ENCODE measurements around the gene ANP32A. TPM values are rescaled to one million over a fixed set of nuclear protein-coding genes. Genes with fewer than 3 reads are reported as not detected.

The ANP32A gene
- total RNA-seq, 1 donor from 2014 or later: 55.2 TPM

GRCh38 chr15:68774120-68774519, 46.6 kb downstream of the ANP32A start:
- no peak overlapping the region for H3K4me3 ChIP-seq
- no peaks in the 10 kb centered on the region for H3K27me3 ChIP-seq
- intact Hi-C loops (cut with DNase I): no loop called here
- H3K4me1 ChIP-seq: peaks cover 17% of the 10 kb centered on the region
- no peaks in the 10 kb centered on the region for H3K9me3 ChIP-seq
- TF ChIP-seq POLR2AphosphoS5 (IDR thresholded peaks at IDR 0.05; ENCODE audit: insufficient read depth in 1 of 2, low read depth in 1 of 2): no peak
- TF ChIP-seq POLR2A (IDR thresholded peaks at IDR 0.05): no peak
- no peak for TF ChIP-seq CTCF (IDR thresholded peaks at IDR 0.05)
- H3K27ac ChIP-seq: no peak overlapping the region
- peaks cover 0 to 7% of the 10 kb centered on the region in 2 donors for H3K36me3 ChIP-seq
- peak; percentile 31 to 72 for DNase-seq (ENCODE audit: extremely low spot score in 2 of 2)

DNA sequence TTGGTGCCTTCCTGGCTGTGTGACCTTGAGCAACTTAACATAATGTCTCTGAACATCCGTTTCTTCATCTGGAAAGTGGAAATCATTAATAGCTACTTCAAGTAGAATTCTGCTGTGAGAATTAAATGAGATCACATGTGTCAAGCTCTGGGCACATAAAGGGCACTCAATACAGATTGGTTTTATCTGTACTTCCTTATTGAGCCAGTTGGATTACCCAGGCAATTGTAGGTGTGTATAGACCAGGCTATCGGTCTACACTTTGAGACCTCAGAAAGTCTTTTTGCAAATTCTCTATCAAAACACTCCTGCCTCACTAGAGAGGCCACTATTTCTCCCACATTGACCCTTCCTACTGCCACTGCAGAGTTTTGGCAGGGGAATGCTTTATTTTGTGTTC, 47.7 kb downstream of the ANP32A start:
- no peak for DNase-seq (ENCODE audit: extremely low spot score in 2 of 2)
- no peaks in the 10 kb centered on the region for H3K27me3 ChIP-seq
- TF ChIP-seq POLR2AphosphoS5 (IDR thresholded peaks at IDR 0.05; ENCODE audit: insufficient read depth in 1 of 2, low read depth in 1 of 2) (no peak), CTCF (IDR thresholded peaks at IDR 0.05) (no peak), POLR2A (IDR thresholded peaks at IDR 0.05) (no peak)
- H3K36me3 ChIP-seq: peaks cover 0 to 6% of the 10 kb centered on the region in 2 donors
- H3K4me3 ChIP-seq: no peak overlapping the region
- no peaks in the 10 kb centered on the region for H3K9me3 ChIP-seq
- peaks cover 17% of the 10 kb centered on the region for H3K4me1 ChIP-seq
- intact Hi-C loops (cut with DNase I): no loop called here
- H3K27ac ChIP-seq: no peak overlapping the region

GRCh38 chr15:68770216-68770615, 50.5 kb downstream of the ANP32A start:
- TF ChIP-seq POLR2AphosphoS5 (IDR thresholded peaks at IDR 0.05; ENCODE audit: insufficient read depth in 1 of 2, low read depth in 1 of 2) (no peak), CTCF (IDR thresholded peaks at IDR 0.05) (no peak), POLR2A (IDR thresholded peaks at IDR 0.05) (no peak)
- Histone ChIP-seq H3K27ac (no peak overlapping the region), H3K9me3 (no peaks in the 10 kb centered on the region), H3K4me3 (no peak overlapping the region), H3K27me3 (no peaks in the 10 kb centered on the region), H3K36me3 (no peaks in the 10 kb centered on the region), H3K4me1 (no peaks in the 10 kb centered on the region)
- intact Hi-C loops (cut with DNase I): no loop called here
- peak; percentile 64 to 77 for DNase-seq (ENCODE audit: extremely low spot score in 2 of 2)

DNA sequence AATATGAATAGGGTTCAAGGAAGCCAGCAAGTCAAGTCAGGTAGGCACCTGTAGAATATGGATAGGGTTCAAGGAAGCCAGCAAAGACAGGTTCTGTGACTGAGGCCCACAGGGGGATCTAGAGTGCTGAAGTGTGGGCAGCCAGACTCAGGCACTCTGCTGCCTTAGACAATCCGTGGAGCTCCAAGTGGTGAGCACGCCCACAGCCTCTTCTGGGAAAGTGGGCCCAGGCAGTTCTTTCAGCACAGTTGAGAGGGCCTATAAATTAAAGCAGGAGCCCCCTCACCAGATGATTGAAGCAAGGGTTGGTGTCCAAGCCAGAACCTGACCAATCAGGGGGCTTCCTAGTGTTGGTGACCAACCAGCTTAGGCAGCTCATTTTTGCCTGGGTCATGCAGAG, 51.0 kb downstream of the ANP32A start:
- Histone ChIP-seq H3K4me1 (no peaks in the 10 kb centered on the region), H3K27ac (no peak overlapping the region), H3K36me3 (no peaks in the 10 kb centered on the region), H3K4me3 (no peak overlapping the region), H3K27me3 (no peaks in the 10 kb centered on the region), H3K9me3 (no peaks in the 10 kb centered on the region)
- intact Hi-C loops (cut with DNase I): no loop called here
- peak; percentile 4 to 44 for DNase-seq (ENCODE audit: extremely low spot score in 2 of 2)
- no peak for TF ChIP-seq POLR2A (IDR thresholded peaks at IDR 0.05)
- TF ChIP-seq CTCF (IDR thresholded peaks at IDR 0.05): no peak
- TF ChIP-seq POLR2AphosphoS5 (IDR thresholded peaks at IDR 0.05; ENCODE audit: insufficient read depth in 1 of 2, low read depth in 1 of 2): no peak

DNA sequence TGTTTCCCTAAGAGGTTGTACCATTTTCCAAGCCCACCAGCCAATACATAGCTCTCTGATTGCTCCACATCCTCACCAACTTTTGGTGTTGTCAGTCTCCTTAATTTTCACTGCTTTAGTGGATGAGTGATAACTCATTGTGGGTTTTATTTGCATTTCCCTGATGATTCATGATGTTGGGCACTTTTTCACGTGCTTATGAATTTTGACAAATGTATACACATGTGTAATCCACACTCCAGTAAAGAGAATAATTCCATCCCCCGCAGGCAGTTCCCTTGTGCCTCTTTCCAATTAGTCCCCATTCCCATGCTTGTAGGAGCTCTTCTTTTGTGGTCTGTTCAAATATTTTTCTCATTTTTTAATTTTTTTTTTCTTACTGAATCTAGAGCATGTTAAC, 52.4 kb downstream of the ANP32A start:
- Histone ChIP-seq H3K4me1 (no peaks in the 10 kb centered on the region), H3K36me3 (no peaks in the 10 kb centered on the region), H3K27me3 (no peaks in the 10 kb centered on the region), H3K9me3 (no peaks in the 10 kb centered on the region), H3K4me3 (no peak overlapping the region), H3K27ac (no peak overlapping the region)
- no peak for TF ChIP-seq POLR2A (IDR thresholded peaks at IDR 0.05)
- no peak for TF ChIP-seq POLR2AphosphoS5 (IDR thresholded peaks at IDR 0.05; ENCODE audit: insufficient read depth in 1 of 2, low read depth in 1 of 2)
- no peak for TF ChIP-seq CTCF (IDR thresholded peaks at IDR 0.05)
- intact Hi-C loops (cut with DNase I): no loop called here
- DNase-seq (ENCODE audit: extremely low spot score in 2 of 2): peak in 1 of 2 donors; percentile 4

Data from vagina (tissue), 2 donors.